Measurements from ENCODE around the gene TMEM252. TPM values are rescaled to one million over a fixed set of nuclear protein-coding genes. Genes with fewer than 3 reads are reported as not detected.

The TMEM252 gene
- total RNA-seq, 4 donors from 2014 or later = not detected

GRCh38 chr9:68522954-68523353, 17.7 kb downstream of the TMEM252 start:
- TF ChIP-seq CTCF (IDR thresholded peaks at IDR 0.05) = no peak
- no peak for TF ChIP-seq POLR2A (IDR thresholded peaks at IDR 0.05)
- 75% methylated on average over 3 of the region's 3 CpGs for WGBS, 2 donors
- intact Hi-C loops (cut with DNase I; ENCODE audit: low total_unique reads) = no loop called here
- DNase-seq (ENCODE audit: low spot score in 2 of 2) = no peak
- no peak overlapping the region for H3K4me3 ChIP-seq (ENCODE audit: low read depth, poor library complexity, severe bottlenecking)

GRCh38 chr9:68522131-68522530, 18.6 kb downstream of the TMEM252 start:
- H3K4me3 ChIP-seq (ENCODE audit: low read depth, poor library complexity, severe bottlenecking) = no peak overlapping the region
- intact Hi-C loops (cut with DNase I; ENCODE audit: low total_unique reads) = no loop called here
- no peak for DNase-seq (ENCODE audit: low spot score in 2 of 2)
- 61 to 64% methylated on average over 4 of the region's 4 CpGs for WGBS, 2 donors
- TF ChIP-seq CTCF (IDR thresholded peaks at IDR 0.05) = no peak
- no peak for TF ChIP-seq POLR2A (IDR thresholded peaks at IDR 0.05)

GRCh38 chr9:68515326-68516017, 25.2 kb downstream of the TMEM252 start:
- intact Hi-C loops (cut with DNase I; ENCODE audit: low total_unique reads) = no loop called here
- TF ChIP-seq CTCF (IDR thresholded peaks at IDR 0.05) (no peak), POLR2A (IDR thresholded peaks at IDR 0.05) (no peak)
- 79 to 84% methylated on average over 4 of the region's 4 CpGs for WGBS, 2 donors
- no peak overlapping the region for H3K4me3 ChIP-seq (ENCODE audit: low read depth, poor library complexity, severe bottlenecking)
- DNase-seq (ENCODE audit: low spot score in 2 of 2) = no peak

- intact Hi-C loops (cut with DNase I; ENCODE audit: low total_unique reads) = no loop called here
- WGBS, 2 donors = 89 to 94% methylated on average over 4 of the region's 4 CpGs
These were observed 26.7 kb downstream of the TMEM252 start for GRCh38 chr9:68513981-68514380.

GRCh38 chr9:68513385-68513784, 27.3 kb downstream of the TMEM252 start:
- no peak overlapping the region for H3K4me3 ChIP-seq (ENCODE audit: low read depth, poor library complexity, severe bottlenecking)
- no peak for DNase-seq (ENCODE audit: low spot score in 2 of 2)
- no peak for TF ChIP-seq POLR2A (IDR thresholded peaks at IDR 0.05)
- TF ChIP-seq CTCF (IDR thresholded peaks at IDR 0.05) = no peak
- 70% methylated on average over 3 of the region's 3 CpGs for WGBS, 2 donors
- intact Hi-C loops (cut with DNase I; ENCODE audit: low total_unique reads) = no loop called here

More at GRCh38 chr9:68513981-68514380, 26.7 kb downstream of the TMEM252 start:
- TF ChIP-seq POLR2A (IDR thresholded peaks at IDR 0.05) (no peak), CTCF (IDR thresholded peaks at IDR 0.05) (no peak)
- no peak for DNase-seq (ENCODE audit: low spot score in 2 of 2)
- no peak overlapping the region for H3K4me3 ChIP-seq (ENCODE audit: low read depth, poor library complexity, severe bottlenecking)

- TF ChIP-seq POLR2A (IDR thresholded peaks at IDR 0.05) = no peak
- no peak for TF ChIP-seq CTCF (IDR thresholded peaks at IDR 0.05)
- DNase-seq (ENCODE audit: low spot score in 2 of 2) = no peak
- H3K4me3 ChIP-seq (ENCODE audit: low read depth, poor library complexity, severe bottlenecking) = no peak overlapping the region
- intact Hi-C loops (cut with DNase I; ENCODE audit: low total_unique reads) = no loop called here
These were observed 31.0 kb downstream of the TMEM252 start for GRCh38 chr9:68509689-68510088.

Data from lower leg skin (tissue), 4 donors.